Measurements from ENCODE around the gene RNF111.
A peak's percentile ranks its signal among the peaks of the same experiment; 100 is the strongest.

RNF111 gene

GRCh38 chr15:59087731-59088130, 100.3 kb downstream of the RNF111 start:
- no peaks in the 10 kb centered on the region for H3K36me3 ChIP-seq (ENCODE audit: control insufficient read depth, insufficient read depth, low read length)
- no peaks in the 10 kb centered on the region for H3K27me3 ChIP-seq (ENCODE audit: control insufficient read depth, insufficient read depth, low read length)
- TF ChIP-seq CTCF (IDR thresholded peaks at IDR 0.05): no peak
- no peak overlapping the region for H3K4me2 ChIP-seq (ENCODE audit: low read length)
- H3K9ac ChIP-seq: no peak overlapping the region
- no peak overlapping the region for H3K4me3 ChIP-seq (ENCODE audit: low read depth, low read length)
- H3K9me3 ChIP-seq (ENCODE audit: control insufficient read depth, low read length): no peaks in the 10 kb centered on the region
- no peaks in the 10 kb centered on the region for H3K4me1 ChIP-seq
- no peaks in the 10 kb centered on the region for H3K79me2 ChIP-seq
- H2AFZ ChIP-seq: no peak overlapping the region
- H3K27ac ChIP-seq: no peak overlapping the region

GRCh38 chr15:59094077-59094476, 106.6 kb downstream of the RNF111 start:
- no peak for TF ChIP-seq CTCF (IDR thresholded peaks at IDR 0.05)
- Histone ChIP-seq H3K79me2 (no peaks in the 10 kb centered on the region), H3K27ac (no peak overlapping the region), H3K4me2 (ENCODE audit: low read length) (no peak overlapping the region), H3K9ac (no peak overlapping the region), H3K9me3 (ENCODE audit: control insufficient read depth, low read length) (no peaks in the 10 kb centered on the region), H3K4me3 (ENCODE audit: low read depth, low read length) (no peak overlapping the region), H2AFZ (no peak overlapping the region), H3K27me3 (ENCODE audit: control insufficient read depth, insufficient read depth, low read length) (no peaks in the 10 kb centered on the region), H3K4me1 (no peaks in the 10 kb centered on the region), H3K36me3 (ENCODE audit: control insufficient read depth, insufficient read depth, low read length) (no peaks in the 10 kb centered on the region)

GRCh38 chr15:59096429-59096828, 109.0 kb downstream of the RNF111 start:
- Histone ChIP-seq H2AFZ (no peak overlapping the region), H3K27me3 (ENCODE audit: control insufficient read depth, insufficient read depth, low read length) (no peaks in the 10 kb centered on the region), H3K4me3 (ENCODE audit: low read depth, low read length) (no peak overlapping the region), H3K4me2 (ENCODE audit: low read length) (no peak overlapping the region), H3K4me1 (no peaks in the 10 kb centered on the region), H3K9ac (no peak overlapping the region), H3K79me2 (no peaks in the 10 kb centered on the region), H3K9me3 (ENCODE audit: control insufficient read depth, low read length) (no peaks in the 10 kb centered on the region), H3K36me3 (ENCODE audit: control insufficient read depth, insufficient read depth, low read length) (no peaks in the 10 kb centered on the region), H3K27ac (no peak overlapping the region)
- TF ChIP-seq CTCF (IDR thresholded peaks at IDR 0.05): no peak

GRCh38 chr15:59099162-59099685, 111.8 kb downstream of the RNF111 start:
- no peaks in the 10 kb centered on the region for H3K27me3 ChIP-seq (ENCODE audit: control insufficient read depth, insufficient read depth, low read length)
- no peak overlapping the region for H3K9ac ChIP-seq
- no peak overlapping the region for H3K4me2 ChIP-seq (ENCODE audit: low read length)
- no peaks in the 10 kb centered on the region for H3K9me3 ChIP-seq (ENCODE audit: control insufficient read depth, low read length)
- H2AFZ ChIP-seq: no peak overlapping the region
- no peaks in the 10 kb centered on the region for H3K36me3 ChIP-seq (ENCODE audit: control insufficient read depth, insufficient read depth, low read length)
- H3K27ac ChIP-seq: no peak overlapping the region
- H3K4me3 ChIP-seq (ENCODE audit: low read depth, low read length): no peak overlapping the region
- H3K79me2 ChIP-seq: no peaks in the 10 kb centered on the region
- H3K4me1 ChIP-seq: no peaks in the 10 kb centered on the region
- TF ChIP-seq CTCF (IDR thresholded peaks at IDR 0.05): no peak

GRCh38 chr15:59104602-59104911, 117.1 kb downstream of the RNF111 start:
- H3K79me2 ChIP-seq: no peaks in the 10 kb centered on the region
- H3K4me3 ChIP-seq (ENCODE audit: low read depth, low read length): peak overlapping the region; percentile 68
- no peaks in the 10 kb centered on the region for H3K36me3 ChIP-seq (ENCODE audit: control insufficient read depth, insufficient read depth, low read length)
- peak overlapping the region; percentile 90 for H3K4me2 ChIP-seq (ENCODE audit: low read length)
- no peaks in the 10 kb centered on the region for H3K4me1 ChIP-seq
- TF ChIP-seq CTCF (IDR thresholded peaks at IDR 0.05): no peak
- H3K9me3 ChIP-seq (ENCODE audit: control insufficient read depth, low read length): no peaks in the 10 kb centered on the region
- H2AFZ ChIP-seq: peak overlapping the region; percentile 77
- H3K27ac ChIP-seq: no peak overlapping the region
- H3K27me3 ChIP-seq (ENCODE audit: control insufficient read depth, insufficient read depth, low read length): no peaks in the 10 kb centered on the region
- no peak overlapping the region for H3K9ac ChIP-seq
